Liver (tissue), 9 donors: ENCODE data around the gene VPS25. TPM values are rescaled to one million over a fixed set of nuclear protein-coding genes. Genes with fewer than 3 reads are reported as not detected.

ENCODE experiments used
- DNase-seq: peaks from one replicate; pipeline ENCODE4 v3.0.0-alpha.2; 2017; ENCODE audit warnings: low spot score
- H3K27ac ChIP-seq, 2 donors: one replicate each; pipeline ENCODE4 v1.7.0; 2013; ENCODE audit warnings: inconsistent platforms in 2 of 2, low read length in 2 of 2, control low read depth in 1 of 2, low read depth in 1 of 2, mild to moderate bottlenecking in 1 of 2
- H3K27me3 ChIP-seq, 4 donors: one replicate each; pipeline versions ENCODE4 v1.6.1 to v1.7.0; 2013; ENCODE audit warnings: low read length in 3 of 4, inconsistent platforms in 1 of 4, mild to moderate bottlenecking in 1 of 4, moderate library complexity in 1 of 4; ENCODE audit not compliant: control insufficient read depth in 4 of 4, insufficient read depth in 4 of 4
- H3K36me3 ChIP-seq, 4 donors: one replicate each; pipeline versions ENCODE4 v1.6.1 to v1.7.0; 2013; ENCODE audit warnings: low read length in 3 of 4, mild to moderate bottlenecking in 3 of 4, low read depth in 1 of 4, moderate library complexity in 1 of 4; ENCODE audit not compliant: control insufficient read depth in 4 of 4, insufficient read depth in 3 of 4
- H3K4me1 ChIP-seq, 4 donors: one replicate each; pipeline versions ENCODE4 v1.6.1 to v1.7.0; 2013; ENCODE audit warnings: low read length in 3 of 4, mild to moderate bottlenecking in 3 of 4, moderate library complexity in 1 of 4; ENCODE audit not compliant: control insufficient read depth in 4 of 4, insufficient read depth in 4 of 4
- H3K4me3 ChIP-seq, 3 donors: one replicate each; pipeline versions ENCODE4 v1.6.1 to v1.7.0; 2013; ENCODE audit warnings: low read length in 3 of 3, control low read depth in 1 of 3, low read depth in 1 of 3, mild to moderate bottlenecking in 1 of 3
- H3K9ac ChIP-seq, 2 donors: one replicate each; pipeline ENCODE4 v1.7.0; 2013; ENCODE audit warnings: low read length in 2 of 2, mild to moderate bottlenecking in 2 of 2, moderate library complexity in 2 of 2, control low read depth in 1 of 2, low read depth in 1 of 2
- H3K9me3 ChIP-seq, 4 donors: one replicate each; pipeline versions ENCODE4 v1.6.1 to v1.7.0; 2013; ENCODE audit warnings: low read length in 3 of 4; ENCODE audit not compliant: control insufficient read depth in 4 of 4
- ATF3 ChIP-seq: IDR thresholded peaks from 2 replicates; pipeline ENCODE4 v1.6.1; 2016; ENCODE audit warnings: antibody characterized with exemption
- EGR1 ChIP-seq, 2 donors: IDR thresholded peaks; 2 replicates each; pipeline ENCODE4 v1.6.1; 2016 to 2018; ENCODE audit warnings: antibody characterized with exemption in 2 of 2, low read depth in 2 of 2
- FOXA1 ChIP-seq: IDR thresholded peaks from 2 replicates; pipeline ENCODE4 v1.6.1; 2016; ENCODE audit warnings: antibody characterized with exemption
- HNF4G ChIP-seq: IDR thresholded peaks from 2 replicates; pipeline ENCODE4 v1.6.1; 2016; ENCODE audit warnings: antibody characterized with exemption
- NR2F2 ChIP-seq: IDR thresholded peaks from 2 replicates; pipeline ENCODE4 v1.6.1; 2016; ENCODE audit warnings: antibody characterized with exemption
- RAD21 ChIP-seq, 2 donors: IDR thresholded peaks; 2 replicates each; pipeline ENCODE4 v1.6.1; 2016; ENCODE audit warnings: antibody characterized with exemption in 2 of 2, mild to moderate bottlenecking in 2 of 2
- REST ChIP-seq: IDR thresholded peaks from 2 replicates; pipeline ENCODE4 v1.6.1; 2016; ENCODE audit warnings: antibody characterized with exemption, mild to moderate bottlenecking
- RXRA ChIP-seq, 2 donors: IDR thresholded peaks; 2 replicates each; pipeline ENCODE4 v1.6.1; 2017 to 2018; ENCODE audit warnings: antibody characterized with exemption in 2 of 2, mild to moderate bottlenecking in 1 of 2
- SP1 ChIP-seq: IDR thresholded peaks from 2 replicates; pipeline ENCODE4 v1.6.1; 2018; ENCODE audit warnings: antibody characterized with exemption, mild to moderate bottlenecking
- TAF1 ChIP-seq: conservative IDR thresholded peaks from 2 replicates; pipeline ENCODE4 v1.6.1; 2016; ENCODE audit warnings: antibody characterized with exemption, mild to moderate bottlenecking
- ZBTB33 ChIP-seq: IDR thresholded peaks from 2 replicates; pipeline ENCODE4 v1.6.1; 2016; ENCODE audit warnings: antibody characterized with exemption
- WGBS: extraction: QIAGEN DNeasy Blood & Tissue Kit; methylation state at CpG from one replicate; pipeline ENCODE4 v1.1.7; 2013; 5-methylcytosine and 5-hydroxymethylcytosine counted together
- polyA plus RNA-seq, 2 donors: library from polyadenylated mRNA; stranded (reverse) in 1 of 2; unstranded in 1 of 2; fragments of 200-250 nt in 1 of 2; fragments of >200 nt in 1 of 2; fragmentation: Nextera tagmentation in 1 of 2; extraction: Ambion mirVana in 1 of 2; gene quantifications; one replicate each; pipeline versions ENCODE4 v1.2.1 to v1.2.3, GENCODE V29; 2013 to 2015
- total RNA-seq, 2 donors: library from RNA; depleted of rRNA; stranded (reverse); fragments of >200 nt; gene quantifications; one replicate each; pipeline ENCODE4 v1.2.3, GENCODE V29; 2014
- donor health status: healthy.
- donor health status: healthy.
- donor health status: healthy.
- donor health status: healthy.
- donor health status: healthy.

Gene VPS25
- total and polyA plus RNA-seq, 4 donors = 40.9 to 65.7 (median 51.0) TPM

GRCh38 chr17:42748202-42748907 is 24.9 kb upstream of the VPS25 start:
- no peak for DNase-seq
- Histone ChIP-seq H3K36me3 (no peaks in the 10 kb centered on the region), H3K4me1 (peaks cover 11 to 37% (median 32%) of the 10 kb centered on the region in 4 donors), H3K27me3 (no peaks in the 10 kb centered on the region), H3K27ac (no peak overlapping the region), H3K9ac (no peak overlapping the region), H3K9me3 (no peaks in the 10 kb centered on the region), H3K4me3 (no peak overlapping the region)
- 46% methylated on average over 7 of the region's 7 CpGs for WGBS
- TF ChIP-seq ATF3 = peak; percentile 54
- TF ChIP-seq SP1 = peak; percentile 26
- peak in 1 of 2 donors; percentile 21 for TF ChIP-seq RXRA (IDR thresholded peaks at IDR 0.05)
- no peak for TF ChIP-seq HNF4G

- no peak for DNase-seq
- TF ChIP-seq RXRA (IDR thresholded peaks at IDR 0.05) (peak in 1 of 2 donors; percentile 7), SP1 (peak; percentile 34), TAF1 (no peak), REST (no peak)
- Histone ChIP-seq H3K9me3 (no peaks in the 10 kb centered on the region), H3K4me1 (peaks cover 11 to 33% (median 25%) of the 10 kb centered on the region in 4 donors), H3K4me3 (no peak overlapping the region), H3K36me3 (no peaks in the 10 kb centered on the region), H3K27me3 (no peaks in the 10 kb centered on the region), H3K9ac (no peak overlapping the region), H3K27ac (peak overlapping the region in 1 of 2 donors; percentile 28)
- WGBS = 53% methylated on average over 11 of the region's 11 CpGs
Observed at GRCh38 chr17:42748908-42749798, 24.1 kb upstream of the VPS25 start.

GRCh38 chr17:42750739-42751344 is 22.4 kb upstream of the VPS25 start:
- H3K9me3 ChIP-seq = no peaks in the 10 kb centered on the region
- H3K27me3 ChIP-seq = no peaks in the 10 kb centered on the region
- no peaks in the 10 kb centered on the region for H3K36me3 ChIP-seq
- no peak for DNase-seq
- WGBS = 57% methylated on average over 3 of the region's 3 CpGs
- TF ChIP-seq RAD21 (IDR thresholded peaks at IDR 0.05) (no peak), SP1 (peak; percentile 32), ZBTB33 (no peak), NR2F2 (peak; percentile 94), FOXA1 (no peak), EGR1 (IDR thresholded peaks at IDR 0.05; ENCODE audit: low read depth in 2 of 2) (peak in 1 of 2 donors; percentile 14), RXRA (IDR thresholded peaks at IDR 0.05) (peak in 1 of 2 donors; percentile 21)
- H3K9ac ChIP-seq = no peak overlapping the region
- no peak overlapping the region for H3K4me3 ChIP-seq
- no peak overlapping the region for H3K27ac ChIP-seq
- H3K4me1 ChIP-seq = peaks cover 9 to 26% (median 20%) of the 10 kb centered on the region in 4 donors
